H1 (cell line): ENCODE data around the gene CLN6. TPM values are rescaled to one million over a fixed set of nuclear protein-coding genes. Genes with fewer than 3 reads are reported as not detected.
"Not testable (repeated sequence)": the region's sequence is repeated elsewhere in the genome, so short reads cannot be mapped to it uniquely, and the experiment has no call there.

ENCODE experiments used
- CTCF ChIA-PET: fragments of 300-600 bp; sonication (Branson Sonifier 250); formaldehyde crosslinking; loops from one replicate; lab custom pipeline; 2021; ENCODE audit not compliant: partially characterized antibody; lab: Charles Lee
- POLR2A ChIA-PET: fragments of 300-600 bp; sonication (Branson Sonifier 250); formaldehyde crosslinking; loops from one replicate; lab custom pipeline; 2021; ENCODE audit warnings: inconsistent platforms; ENCODE audit not compliant: partially characterized antibody; lab: Charles Lee
- DNase-seq, 2 experiments: peaks; one replicate each; pipeline versions ENCODE4 v3.0.0 to v3.0.0-alpha.2; 2010 to 2022; ENCODE audit warnings: low spot score in 2 of 2, low read depth in 1 of 2, mixed read lengths in 1 of 2
- FAIRE-seq: peaks from 2 replicates; lab custom pipeline; 2011; peaks lifted over from hg19 to GRCh38; lab: Jason Lieb, UNC
- H2AFZ ChIP-seq: 2 replicates; pipeline ENCODE4 v1.8.1; 2012; ENCODE audit warnings: low read length, inconsistent platforms
- H2AK5ac ChIP-seq: 2 replicates; pipeline ENCODE4 v1.6.1; 2013; ENCODE audit warnings: low read depth, low read length
- H2BK120ac ChIP-seq: replicated peaks from 2 replicates; pipeline ENCODE3; 2013; ENCODE audit warnings: low read depth, low read length, inconsistent platforms
- H2BK12ac ChIP-seq: 2 replicates; pipeline ENCODE4 v1.6.1; 2013; ENCODE audit warnings: low read depth, low read length
- H2BK15ac ChIP-seq: 2 replicates; pipeline ENCODE4 v1.6.1; 2013; ENCODE audit warnings: low read length
- H2BK20ac ChIP-seq: 2 replicates; pipeline ENCODE4 v1.6.1; 2013; ENCODE audit warnings: low read length
- H2BK5ac ChIP-seq: 2 replicates; pipeline ENCODE4 v1.6.1; 2013; ENCODE audit warnings: low read depth, low read length
- H3K14ac ChIP-seq: 2 replicates; pipeline ENCODE4 v1.6.1; 2013; ENCODE audit warnings: inconsistent platforms; ENCODE audit not compliant: insufficient read length
- H3K18ac ChIP-seq: 2 replicates; pipeline ENCODE4 v1.6.1; 2013; ENCODE audit warnings: low read length; ENCODE audit errors: extremely low read depth
- H3K23ac ChIP-seq: 2 replicates; pipeline ENCODE4 v1.6.1; 2013; ENCODE audit warnings: inconsistent platforms; ENCODE audit not compliant: insufficient read length
- H3K23me2 ChIP-seq: 2 replicates; pipeline ENCODE4 v1.6.1; 2013; ENCODE audit warnings: low read depth, low read length
- H3K27ac ChIP-seq: 2 replicates; pipeline ENCODE4 v1.6.1; 2011; ENCODE audit warnings: low read depth, low read length, inconsistent platforms
- H3K27me3 ChIP-seq, 4 experiments: replicated peaks in 1 of 4; 1 replicate in 1 of 4; 2 replicates in 3 of 4; pipeline versions ENCODE4 v1.6.1 to v1.8.1; 2011 to 2013; ENCODE audit warnings: low read length in 3 of 4, mild to moderate bottlenecking in 3 of 4, inconsistent platforms in 2 of 4, mixed read lengths in 2 of 4, moderate library complexity in 1 of 4; ENCODE audit not compliant: control insufficient read depth in 3 of 4, insufficient read depth in 3 of 4; ENCODE audit errors: extremely low read depth in 1 of 4
- H3K36me3 ChIP-seq, 4 experiments: 2 replicates each; pipeline versions ENCODE4 v1.6.1 to v1.8.1; 2011 to 2013; ENCODE audit warnings: mild to moderate bottlenecking in 4 of 4, low read length in 3 of 4, moderate library complexity in 2 of 4, control low read depth in 1 of 4, inconsistent platforms in 1 of 4; ENCODE audit not compliant: insufficient read depth in 4 of 4, control insufficient read depth in 2 of 4
- H3K4ac ChIP-seq: replicated peaks from 2 replicates; pipeline ENCODE3; 2013; ENCODE audit warnings: low read length, low read depth, mixed read lengths, inconsistent platforms; ENCODE audit not compliant: insufficient read length
- H3K4me1 ChIP-seq, 4 experiments: replicated peaks in 1 of 4; 1 replicate in 1 of 4; 2 replicates in 3 of 4; pipeline versions ENCODE4 v1.6.1 to v1.8.1; 2011 to 2013; ENCODE audit warnings: low read length in 3 of 4, inconsistent platforms in 2 of 4, mixed read lengths in 1 of 4; ENCODE audit not compliant: insufficient read depth in 4 of 4, control insufficient read depth in 3 of 4
- H3K4me2 ChIP-seq, 2 experiments: 2 replicates each; pipeline versions ENCODE4 v1.6.1 to v1.8.1; 2011 to 2013; ENCODE audit warnings: low read depth in 2 of 2, low read length in 2 of 2, control low read depth in 1 of 2, inconsistent platforms in 1 of 2, mild to moderate bottlenecking in 1 of 2; ENCODE audit not compliant: insufficient read depth in 1 of 2
- H3K4me3 ChIP-seq, 4 experiments: fragments of 200-600, 300-600 bp in 1 of 4; sonication (generic), shearing (Covaris generic), sonication (Bioruptor Twin) in 1 of 4; 2 replicates each; pipeline versions ENCODE4 v1.5.1 to v1.8.1; 2011 to 2016; ENCODE audit warnings: low read length in 4 of 4, low read depth in 3 of 4, control low read depth in 2 of 4, inconsistent platforms in 2 of 4, mild to moderate bottlenecking in 2 of 4, mixed read lengths in 1 of 4, moderate library complexity in 1 of 4; ENCODE audit not compliant: insufficient read depth in 2 of 4; ENCODE audit errors: extremely low read depth in 1 of 4
- H3K56ac ChIP-seq: replicated peaks from 2 replicates; pipeline ENCODE3; 2013; ENCODE audit warnings: low read depth, mild to moderate bottlenecking, mixed read lengths, low read length, inconsistent platforms; ENCODE audit not compliant: insufficient read length
- H3K79me1 ChIP-seq: 2 replicates; pipeline ENCODE4 v1.6.1; 2013; ENCODE audit warnings: low read depth, low read length, control low read depth
- H3K79me2 ChIP-seq, 2 experiments: 2 replicates each; pipeline versions ENCODE4 v1.6.1 to v1.8.1; 2012 to 2013; ENCODE audit warnings: low read length in 2 of 2, mild to moderate bottlenecking in 2 of 2, inconsistent platforms in 1 of 2; ENCODE audit not compliant: insufficient read depth in 2 of 2, control insufficient read depth in 1 of 2
- H3K9ac ChIP-seq, 4 experiments: replicated peaks in 1 of 4; 1 replicate in 1 of 4; 2 replicates in 3 of 4; pipeline versions ENCODE4 v1.6.1 to v1.8.1; 2011 to 2013; ENCODE audit warnings: low read depth in 3 of 4, low read length in 3 of 4, control low read depth in 2 of 4, mild to moderate bottlenecking in 2 of 4, moderate library complexity in 2 of 4, inconsistent platforms in 1 of 4; ENCODE audit errors: extremely low read depth in 1 of 4
- H3K9me3 ChIP-seq, 2 experiments: 2 replicates each; pipeline versions ENCODE4 v1.6.1 to v1.8.1; 2012 to 2013; ENCODE audit warnings: mild to moderate bottlenecking in 2 of 2, moderate library complexity in 2 of 2, control low read depth in 1 of 2, inconsistent platforms in 1 of 2, low read depth in 1 of 2, low read length in 1 of 2, mixed read lengths in 1 of 2; ENCODE audit not compliant: insufficient read depth in 2 of 2
- H4K20me1 ChIP-seq, 2 experiments: replicated peaks in 1 of 2; 2 replicates each; pipeline versions ENCODE3 to v1.8.1; 2011 to 2013; ENCODE audit warnings: inconsistent platforms in 2 of 2, low read length in 2 of 2, mild to moderate bottlenecking in 1 of 2; ENCODE audit not compliant: insufficient read depth in 2 of 2, control insufficient read depth in 1 of 2
- H4K5ac ChIP-seq: 2 replicates; pipeline ENCODE4 v1.6.1; 2013; ENCODE audit warnings: low read length, low read depth, mixed read lengths, inconsistent platforms; ENCODE audit not compliant: insufficient read length
- H4K8ac ChIP-seq: 2 replicates; pipeline ENCODE4 v1.8.0; 2013; ENCODE audit warnings: mild to moderate bottlenecking, moderate library complexity, low read length, inconsistent platforms; ENCODE audit not compliant: insufficient read depth; ENCODE audit errors: extremely low read depth
- H4K91ac ChIP-seq: replicated peaks from 2 replicates; pipeline ENCODE3; 2013; ENCODE audit warnings: low read length, mixed read lengths, inconsistent platforms; ENCODE audit not compliant: insufficient read length
- CBX8 ChIP-seq: fragments of 300-800, 300-1000 bp; sonication (generic); IDR thresholded peaks from 2 replicates; pipeline ENCODE4 v1.7.1; 2016; ENCODE audit warnings: low read depth, low read length, borderline replicate concordance
- EGR1 ChIP-seq: IDR thresholded peaks from 2 replicates; pipeline ENCODE4 v1.6.1; 2011; ENCODE audit warnings: low read depth, low read length, borderline replicate concordance
- EZH2 ChIP-seq: fragments of 200-600 bp; sonication (generic); IDR thresholded peaks from 2 replicates; pipeline ENCODE4 v1.7.1; 2012; ENCODE audit warnings: low read depth, mild to moderate bottlenecking, moderate library complexity, low read length, inconsistent platforms; ENCODE audit not compliant: severe bottlenecking
- KDM1A ChIP-seq: fragments of 200-600, 300-600 bp; sonication (generic); IDR thresholded peaks from 2 replicates; pipeline ENCODE4 v1.7.1; 2016; ENCODE audit warnings: mild to moderate bottlenecking, low read length, borderline replicate concordance
- RFX5 ChIP-seq: IDR thresholded peaks from 2 replicates; pipeline ENCODE4 v1.6.1; 2011; ENCODE audit warnings: low read depth, low read length, improper control_type of control experiment, borderline replicate concordance
- WGBS, 2 experiments: shearing (Covaris generic) in 1 of 2; methylation state at CpG; one replicate each; pipeline versions ENCODE4 v1.1.6 to v1.1.7; 2013 to 2015; ENCODE audit warnings: low lambda C conversion rate in 2 of 2, mixed read lengths in 2 of 2, inconsistent platforms in 1 of 2, low coverage in 1 of 2, missing lambda C conversion rate in 1 of 2; ENCODE audit not compliant: insufficient replicate concordance in 2 of 2, insufficient coverage in 1 of 2, insufficient read length in 1 of 2; ENCODE audit errors: extremely low coverage in 1 of 2, missing lambda C conversion rate in 1 of 2; 5-methylcytosine and 5-hydroxymethylcytosine counted together
- polyA plus RNA-seq, 7 experiments: library from polyadenylated mRNA; depleted of rRNA in 3 of 7; stranded (reverse) in 5 of 7; unstranded in 2 of 7; fragments of >200 nt in 5 of 7; fragments of 200-250 nt in 2 of 7; gene quantifications; 1 replicate in 5 of 7; 2 replicates in 1 of 7; 4 replicates in 1 of 7; pipeline versions ENCODE4 v1.2.1 to v1.2.3, GENCODE V29; 2011 to 2013; ENCODE audit warnings: missing spikeins in 2 of 7, mixed read lengths in 2 of 7
- total RNA-seq: library from RNA; stranded (reverse); fragmentation: NEBNext Ultra II Directional; extraction: Animal tissue kit (Norgen Biotek cat#: 25700); gene quantifications from 2 replicates; pipeline ENCODE4 v1.2.1, GENCODE V29; 2021
- TF ChIP-seq, protein P1 (sequence below): IDR thresholded peaks from 2 replicates; pipeline ENCODE4 v1.6.1; 2011; ENCODE audit warnings: low read length, improper control_type of control experiment
- TF ChIP-seq, protein P2 (sequence below): IDR thresholded peaks from 2 replicates; pipeline ENCODE4 v1.6.1; 2012; ENCODE audit warnings: inconsistent platforms

CLN6 gene
- total and polyA plus RNA-seq, 2 of the 8 experiments (the other 6 are each of a cell fraction or from before 2014, with no cell fraction given) = 60.0 to 137 TPM

DNA sequence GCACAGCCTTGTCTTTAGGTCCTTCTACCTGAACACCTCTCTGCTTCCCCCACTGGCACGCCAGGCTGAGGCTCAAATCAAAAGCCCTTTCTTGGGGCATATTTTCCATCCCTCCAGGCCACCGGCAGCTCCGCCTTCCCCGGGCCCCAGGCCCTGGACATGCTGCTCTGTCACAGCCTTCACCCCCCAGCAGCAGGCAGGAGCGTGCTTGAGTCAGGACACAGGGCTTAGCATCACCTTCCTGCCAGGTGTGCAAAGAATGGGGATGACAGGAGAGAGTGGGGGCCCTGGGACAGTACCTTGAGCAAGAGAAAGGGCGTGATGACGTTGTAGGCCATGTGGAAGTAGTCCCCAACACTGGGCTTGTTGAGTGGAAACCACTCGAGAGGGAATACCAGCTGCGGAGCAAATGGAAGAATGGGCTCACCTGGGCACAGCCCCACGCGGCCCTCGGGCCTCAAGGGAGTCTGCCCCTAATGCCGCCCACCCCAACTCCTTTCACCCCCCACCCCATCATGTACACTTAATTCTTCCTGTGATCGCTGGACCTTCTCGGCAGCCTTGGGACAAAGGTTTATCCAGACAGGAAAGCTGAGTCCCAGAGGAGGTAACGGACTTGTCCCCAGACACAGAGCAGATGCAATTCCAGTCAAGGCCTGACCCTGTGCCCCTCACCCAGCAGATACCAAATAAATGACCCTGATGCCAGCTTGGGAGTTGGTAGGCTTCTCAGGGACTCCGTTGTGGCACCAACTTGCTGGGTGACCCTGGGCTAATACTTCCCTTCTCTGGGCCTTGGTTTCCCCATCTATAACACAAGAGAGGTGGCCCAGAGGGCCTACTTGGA, 15.3 kb downstream of the CLN6 start (continued):
- TF ChIP-seq RFX5 (no peak), EGR1 (no peak), KDM1A (no peak), EZH2 (no peak), CBX8 (no peak)
- TF ChIP-seq, protein P1, sequence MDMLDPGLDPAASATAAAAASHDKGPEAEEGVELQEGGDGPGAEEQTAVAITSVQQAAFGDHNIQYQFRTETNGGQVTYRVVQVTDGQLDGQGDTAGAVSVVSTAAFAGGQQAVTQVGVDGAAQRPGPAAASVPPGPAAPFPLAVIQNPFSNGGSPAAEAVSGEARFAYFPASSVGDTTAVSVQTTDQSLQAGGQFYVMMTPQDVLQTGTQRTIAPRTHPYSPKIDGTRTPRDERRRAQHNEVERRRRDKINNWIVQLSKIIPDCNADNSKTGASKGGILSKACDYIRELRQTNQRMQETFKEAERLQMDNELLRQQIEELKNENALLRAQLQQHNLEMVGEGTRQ = no peak
- TF ChIP-seq, protein P2, sequence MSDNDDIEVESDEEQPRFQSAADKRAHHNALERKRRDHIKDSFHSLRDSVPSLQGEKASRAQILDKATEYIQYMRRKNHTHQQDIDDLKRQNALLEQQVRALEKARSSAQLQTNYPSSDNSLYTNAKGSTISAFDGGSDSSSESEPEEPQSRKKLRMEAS = no peak

DNA sequence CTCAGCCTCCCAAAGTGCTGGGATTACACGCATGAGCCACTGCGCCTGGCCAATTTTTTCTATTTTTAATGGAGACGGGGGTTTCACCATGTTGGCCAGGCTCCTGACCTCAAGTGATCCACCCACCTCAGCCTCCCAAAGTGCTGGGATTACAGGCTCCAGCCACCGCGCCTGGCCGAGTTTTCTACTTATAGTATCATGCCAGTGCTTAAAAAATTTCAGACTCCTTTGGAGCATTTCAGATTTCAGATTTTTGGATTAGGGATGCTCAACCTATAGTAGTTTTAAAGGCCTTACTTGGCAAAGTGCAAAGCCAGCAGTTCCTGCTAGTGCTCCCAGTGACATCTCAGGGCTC, 16.1 kb downstream of the CLN6 start:
- 95% methylated on average over 6 of the region's 6 CpGs; no CpG with 5 or more reads in 1 of the 2 experiments for WGBS, 2 experiments
- not testable (repeated sequence) for H4K91ac ChIP-seq, H3K4ac ChIP-seq, H3K9me3 ChIP-seq, H4K5ac ChIP-seq, H3K4me3 ChIP-seq, H2BK20ac ChIP-seq, H3K56ac ChIP-seq, H4K8ac ChIP-seq, FAIRE-seq, H3K4me2 ChIP-seq, H2BK12ac ChIP-seq, H3K14ac ChIP-seq, H3K23me2 ChIP-seq, H2BK120ac ChIP-seq, H3K27me3 ChIP-seq, H2BK15ac ChIP-seq, H3K27ac ChIP-seq, H2BK5ac ChIP-seq, H3K18ac ChIP-seq, H3K23ac ChIP-seq, H2AK5ac ChIP-seq, H2AFZ ChIP-seq, H3K9ac ChIP-seq, DNase-seq
- peaks cover 0 to 16% (median under 1%) of the 10 kb centered on the region in 4 experiments; a peak in 5 of 7 replicates for H3K4me1 ChIP-seq
- peaks cover 14% of the 10 kb centered on the region; the same call in 1 of the 2 replicates for H3K79me1 ChIP-seq
- peaks cover under 1 to 62% of the 10 kb centered on the region in 2 experiments; a peak in 3 of 4 replicates for H3K79me2 ChIP-seq
- ChIA-PET POLR2A (interaction anchor here (2.4 kb wide), 1 partner anchor 10 kb away, joined by 11 read pairs; no protein-coding TSS in a partner anchor), CTCF (interaction anchor here (1.0 to 5.7 kb wide), 3 partner anchors 13 to 39 kb away, joined by 3 to 101 read pairs (median 3); no protein-coding TSS in a partner anchor)
- H3K36me3 ChIP-seq = peaks cover 3 to 13% (median 5%) of the 10 kb centered on the region in 4 experiments; a peak in 5 of 8 replicates
- H4K20me1 ChIP-seq = peaks cover 10 to 28% of the 10 kb centered on the region in 2 experiments
